NB4 (cell line): ENCODE measurements around the gene SMYD3.

ENCODE experiments used
- MYC ChIP-seq: IDR thresholded peaks from 2 replicates; pipeline ENCODE4 v1.6.1; 2011; ENCODE audit warnings: low read depth, low read length
- POLR2A ChIP-seq: IDR thresholded peaks from 2 replicates; pipeline ENCODE4 v1.6.1; 2011; ENCODE audit warnings: mild to moderate bottlenecking; ENCODE audit not compliant: insufficient read length; ENCODE audit errors: extremely low read depth
- TF ChIP-seq, protein P1 (sequence below): IDR thresholded peaks from one replicate; pipeline ENCODE4 v1.5.1; 2012; ENCODE audit warnings: low read depth, low read length

DNA sequence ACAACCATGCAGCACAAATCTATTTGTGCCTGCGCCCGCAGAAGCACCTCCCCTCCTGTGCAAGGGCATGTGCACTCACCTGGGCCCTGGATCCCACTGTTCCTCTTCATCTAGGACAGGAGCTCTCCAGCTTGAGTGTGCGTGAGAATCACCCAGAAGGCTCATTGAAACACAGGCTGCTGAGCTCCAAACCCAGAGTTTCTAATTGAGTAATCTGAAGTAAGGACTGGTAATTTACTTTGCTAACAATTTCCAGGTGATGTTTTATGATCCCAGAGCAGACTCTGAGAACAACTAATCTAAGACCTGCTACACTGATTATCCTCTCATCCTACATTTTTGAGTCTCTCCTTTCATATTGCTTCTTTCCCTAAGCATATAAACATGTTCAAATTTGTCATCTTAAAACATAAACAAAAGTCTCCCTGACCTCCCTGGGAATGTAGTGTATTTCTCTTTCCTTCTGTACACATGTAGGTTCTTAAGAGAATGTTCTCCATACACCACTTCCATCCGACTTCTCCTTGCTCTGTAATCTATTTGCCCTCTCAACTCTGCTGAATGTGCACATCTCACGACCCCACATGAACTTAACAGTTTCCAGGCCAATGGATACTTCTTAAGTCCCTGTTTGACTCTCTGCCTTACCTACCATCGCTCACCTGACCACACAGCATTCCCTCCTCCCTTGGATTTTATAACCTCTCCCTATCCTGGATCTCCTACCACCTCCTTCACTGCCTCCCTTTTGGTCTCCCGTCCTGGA lies 522.5 kb downstream of the SMYD3 start:
- TF ChIP-seq, protein P1, sequence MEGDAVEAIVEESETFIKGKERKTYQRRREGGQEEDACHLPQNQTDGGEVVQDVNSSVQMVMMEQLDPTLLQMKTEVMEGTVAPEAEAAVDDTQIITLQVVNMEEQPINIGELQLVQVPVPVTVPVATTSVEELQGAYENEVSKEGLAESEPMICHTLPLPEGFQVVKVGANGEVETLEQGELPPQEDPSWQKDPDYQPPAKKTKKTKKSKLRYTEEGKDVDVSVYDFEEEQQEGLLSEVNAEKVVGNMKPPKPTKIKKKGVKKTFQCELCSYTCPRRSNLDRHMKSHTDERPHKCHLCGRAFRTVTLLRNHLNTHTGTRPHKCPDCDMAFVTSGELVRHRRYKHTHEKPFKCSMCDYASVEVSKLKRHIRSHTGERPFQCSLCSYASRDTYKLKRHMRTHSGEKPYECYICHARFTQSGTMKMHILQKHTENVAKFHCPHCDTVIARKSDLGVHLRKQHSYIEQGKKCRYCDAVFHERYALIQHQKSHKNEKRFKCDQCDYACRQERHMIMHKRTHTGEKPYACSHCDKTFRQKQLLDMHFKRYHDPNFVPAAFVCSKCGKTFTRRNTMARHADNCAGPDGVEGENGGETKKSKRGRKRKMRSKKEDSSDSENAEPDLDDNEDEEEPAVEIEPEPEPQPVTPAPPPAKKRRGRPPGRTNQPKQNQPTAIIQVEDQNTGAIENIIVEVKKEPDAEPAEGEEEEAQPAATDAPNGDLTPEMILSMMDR, result no peak
- TF ChIP-seq POLR2A, result no peak
- no peak for TF ChIP-seq MYC
